Muscle of leg (tissue), 11 donors: ENCODE data around the gene B3GALNT2. TPM values are rescaled to one million over a fixed set of nuclear protein-coding genes. Genes with fewer than 3 reads are reported as not detected.

Source experiments
- DNase-seq: peaks from one replicate; pipeline ENCODE4 v3.0.0; 2013
- H3K27ac ChIP-seq: one replicate; pipeline ENCODE4 v1.5.1; 2013; ENCODE audit warnings: mild to moderate bottlenecking, low read length, control low read depth
- H3K27me3 ChIP-seq: one replicate; pipeline ENCODE4 v1.6.1; 2013; ENCODE audit warnings: low read length; ENCODE audit not compliant: control insufficient read depth, insufficient read depth
- H3K36me3 ChIP-seq: one replicate; pipeline ENCODE4 v1.6.1; 2013; ENCODE audit warnings: low read length; ENCODE audit not compliant: control insufficient read depth, insufficient read depth
- H3K4me1 ChIP-seq: one replicate; pipeline ENCODE4 v1.6.1; 2013; ENCODE audit warnings: low read length; ENCODE audit not compliant: control insufficient read depth, insufficient read depth
- H3K4me3 ChIP-seq: one replicate; pipeline ENCODE4 v1.5.1; 2013; ENCODE audit warnings: low read length, control low read depth
- H3K9me3 ChIP-seq: replicated peaks from 2 replicates; pipeline ENCODE4 v1.6.1; 2013; ENCODE audit warnings: low read depth, low read length; ENCODE audit not compliant: control insufficient read depth
- WGBS: methylation state at CpG from one replicate; pipeline ENCODE4 v1.1.5; 2013; ENCODE audit warnings: missing lambda C conversion rate; ENCODE audit not compliant: insufficient coverage; 5-methylcytosine and 5-hydroxymethylcytosine counted together
- polyA plus RNA-seq, 8 donors: library from polyadenylated mRNA; unstranded; fragments of 120-200 nt; gene quantifications; one replicate each; pipeline versions ENCODE4 v1.2.1 to v1.2.3, GENCODE V29; 2013; ENCODE audit warnings: inconsistent platforms in 1 of 8, low replicate concordance in 1 of 8; ENCODE audit not compliant: insufficient read length in 8 of 8, insufficient read depth in 1 of 8
- total RNA-seq: library from RNA; stranded (reverse); fragments of 120-200 nt; gene quantifications from one replicate; pipeline ENCODE4 v1.2.4, GENCODE V29; 2013

The B3GALNT2 gene
- total and polyA plus RNA-seq, 9 donors = 12.9 to 30.2 (median 22.4) TPM

DNA sequence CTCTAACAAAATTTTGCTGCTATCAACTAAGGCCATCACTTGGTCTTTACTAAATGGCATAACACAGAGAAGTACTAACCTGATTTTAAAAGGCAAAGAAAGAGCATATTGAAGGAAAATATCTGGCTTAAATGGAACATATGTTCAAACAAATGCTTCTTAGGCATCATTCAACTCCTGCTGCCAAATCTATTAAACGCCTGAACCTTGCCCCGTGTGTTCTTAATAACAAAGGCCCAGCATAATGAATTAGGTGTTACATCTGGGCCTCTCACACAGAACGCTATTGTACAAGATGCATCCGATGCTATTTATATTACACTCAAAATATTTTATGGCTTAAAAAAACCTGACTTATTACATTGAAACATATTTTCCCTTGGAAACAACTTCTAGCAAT is 48.4 kb downstream of the B3GALNT2 start:
- no peak for DNase-seq
- Histone ChIP-seq H3K4me1 (no peaks in the 10 kb centered on the region), H3K27me3 (no peaks in the 10 kb centered on the region), H3K4me3 (no peak overlapping the region), H3K27ac (no peak overlapping the region), H3K9me3 (no peaks in the 10 kb centered on the region), H3K36me3 (peaks cover 28% of the 10 kb centered on the region)
- WGBS = 21% methylated on average over 2 of the region's 4 CpGs

DNA sequence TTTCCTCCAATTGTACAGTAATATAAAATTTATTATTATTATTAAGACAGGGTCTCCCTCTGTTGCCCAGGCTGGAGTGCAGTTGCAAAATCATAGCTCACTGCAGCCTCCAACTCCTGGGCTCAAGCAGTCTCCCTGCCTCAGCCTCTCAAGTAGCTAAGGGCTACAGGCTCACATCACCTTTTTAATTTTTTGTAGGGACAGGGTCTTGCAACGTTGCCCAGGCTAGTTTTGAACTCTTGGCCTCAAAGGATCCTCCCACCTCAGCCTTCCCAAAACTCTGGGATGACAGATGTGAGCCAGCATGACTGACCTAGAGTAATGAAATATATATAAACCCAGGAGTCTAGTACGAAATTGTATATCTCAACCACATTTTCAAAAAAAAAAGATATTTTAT is 49.2 kb downstream of the B3GALNT2 start:
- WGBS = no CpG with 5 or more reads among the region's 2 CpGs
- Histone ChIP-seq H3K9me3 (no peaks in the 10 kb centered on the region), H3K4me3 (no peak overlapping the region), H3K36me3 (peaks cover 35% of the 10 kb centered on the region), H3K4me1 (no peaks in the 10 kb centered on the region), H3K27me3 (no peaks in the 10 kb centered on the region), H3K27ac (no peak overlapping the region)
- no peak for DNase-seq

DNA sequence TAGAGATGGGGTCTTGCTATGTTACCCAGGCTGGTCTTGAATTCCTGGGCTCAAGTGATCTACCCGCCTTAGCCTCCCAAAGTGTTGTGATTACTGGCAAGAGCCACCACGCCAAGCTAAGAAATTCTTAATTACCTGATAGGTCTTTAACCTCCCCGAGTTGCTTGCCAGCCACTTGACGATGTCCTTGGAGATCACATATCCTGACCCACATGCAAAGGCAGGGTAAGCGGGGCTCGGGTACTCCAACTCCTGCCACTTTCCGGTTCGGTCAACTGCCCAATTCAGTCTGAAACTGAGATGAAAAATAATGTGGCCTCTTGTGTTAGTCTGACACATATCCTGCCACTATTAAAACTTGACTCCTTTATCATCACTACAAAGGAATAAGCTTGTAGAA is 50.2 kb downstream of the B3GALNT2 start:
- WGBS = 80% methylated on average over 1 of the region's 8 CpGs
- no peaks in the 10 kb centered on the region for H3K27me3 ChIP-seq
- H3K36me3 ChIP-seq = peaks cover 38% of the 10 kb centered on the region
- no peaks in the 10 kb centered on the region for H3K9me3 ChIP-seq
- H3K27ac ChIP-seq = no peak overlapping the region
- H3K4me3 ChIP-seq = no peak overlapping the region
- DNase-seq = no peak
- no peaks in the 10 kb centered on the region for H3K4me1 ChIP-seq

DNA sequence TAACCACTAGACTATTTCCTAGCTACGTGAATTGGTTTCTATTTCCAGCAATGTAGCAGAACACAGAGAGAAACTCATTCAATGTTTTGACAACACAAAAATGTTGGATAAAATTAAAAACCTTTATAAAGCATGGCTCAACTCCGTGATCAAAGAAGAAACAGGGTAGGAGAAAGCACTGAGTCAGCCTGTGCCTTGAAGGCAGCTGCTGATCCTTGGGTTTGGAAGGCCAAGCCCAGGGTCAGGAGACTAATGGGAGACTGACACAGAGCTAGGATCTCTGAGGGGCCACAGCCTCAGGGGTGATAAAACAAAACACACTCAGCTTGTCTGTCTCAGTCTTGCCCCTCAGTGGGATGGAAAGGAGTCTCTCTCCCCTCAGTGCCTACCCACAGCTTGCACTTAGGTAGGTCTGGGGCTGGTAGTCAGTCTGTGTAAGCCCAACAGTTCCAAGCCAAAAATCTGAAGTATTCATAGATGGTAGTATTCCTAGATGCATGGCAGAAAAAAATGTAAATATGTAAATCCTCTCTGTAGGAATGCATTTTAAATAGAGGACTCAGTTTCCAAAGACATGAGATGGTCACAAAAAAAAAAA is 53.3 kb downstream of the B3GALNT2 start:
- WGBS = 57% methylated on average over 1 of the region's 2 CpGs
- Histone ChIP-seq H3K27ac (no peak overlapping the region), H3K36me3 (peaks cover 52% of the 10 kb centered on the region), H3K4me3 (no peak overlapping the region), H3K27me3 (no peaks in the 10 kb centered on the region), H3K4me1 (no peaks in the 10 kb centered on the region), H3K9me3 (no peaks in the 10 kb centered on the region)
- no peak for DNase-seq

DNA sequence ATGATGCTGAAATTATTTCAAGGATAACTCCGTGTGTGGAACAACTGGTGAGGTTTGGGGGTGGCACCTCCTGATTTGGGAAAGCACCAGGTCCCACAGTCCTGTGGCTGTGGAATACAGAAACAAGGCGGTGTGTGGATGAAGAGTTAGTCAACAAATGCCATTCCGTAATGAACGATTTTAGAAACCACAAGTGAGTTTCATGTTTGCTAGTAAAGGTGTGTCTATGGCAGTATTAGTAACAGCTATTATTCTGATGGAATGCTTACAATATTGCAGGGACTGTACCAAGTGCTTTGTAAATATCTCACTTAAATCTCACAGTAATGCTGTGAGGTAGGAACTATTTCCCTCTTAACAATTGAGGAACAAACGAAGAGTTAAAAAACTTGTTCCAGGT is 53.8 kb downstream of the B3GALNT2 start:
- no peak overlapping the region for H3K27ac ChIP-seq
- H3K36me3 ChIP-seq = peaks cover 56% of the 10 kb centered on the region
- H3K4me1 ChIP-seq = no peaks in the 10 kb centered on the region
- H3K4me3 ChIP-seq = no peak overlapping the region
- no peaks in the 10 kb centered on the region for H3K9me3 ChIP-seq
- 93% methylated on average over 1 of the region's 5 CpGs for WGBS
- H3K27me3 ChIP-seq = no peaks in the 10 kb centered on the region
- DNase-seq = no peak

DNA sequence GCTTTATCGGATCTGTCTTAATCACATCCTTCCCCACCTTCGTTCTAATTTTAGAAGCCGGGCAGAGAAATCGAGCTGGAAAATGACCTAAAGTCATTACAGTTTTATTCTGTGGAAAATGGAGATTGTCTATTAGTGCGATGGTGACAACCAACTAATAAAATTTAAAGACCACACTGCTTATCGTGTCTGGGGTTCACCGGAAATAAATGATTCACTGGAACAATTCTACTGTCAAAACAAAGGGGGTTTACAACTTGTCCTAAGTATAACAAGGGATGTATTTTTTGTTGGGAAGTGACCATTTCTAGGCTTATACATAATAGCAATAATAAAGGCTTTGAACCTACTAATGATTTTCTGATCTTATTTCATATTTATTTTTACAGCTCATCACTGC is 55.6 kb downstream of the B3GALNT2 start:
- DNase-seq = no peak
- Histone ChIP-seq H3K4me3 (no peak overlapping the region), H3K27ac (no peak overlapping the region), H3K27me3 (no peaks in the 10 kb centered on the region), H3K4me1 (no peaks in the 10 kb centered on the region), H3K9me3 (no peaks in the 10 kb centered on the region), H3K36me3 (peaks cover 51% of the 10 kb centered on the region)
- WGBS = no CpG with 5 or more reads among the region's 7 CpGs

DNA sequence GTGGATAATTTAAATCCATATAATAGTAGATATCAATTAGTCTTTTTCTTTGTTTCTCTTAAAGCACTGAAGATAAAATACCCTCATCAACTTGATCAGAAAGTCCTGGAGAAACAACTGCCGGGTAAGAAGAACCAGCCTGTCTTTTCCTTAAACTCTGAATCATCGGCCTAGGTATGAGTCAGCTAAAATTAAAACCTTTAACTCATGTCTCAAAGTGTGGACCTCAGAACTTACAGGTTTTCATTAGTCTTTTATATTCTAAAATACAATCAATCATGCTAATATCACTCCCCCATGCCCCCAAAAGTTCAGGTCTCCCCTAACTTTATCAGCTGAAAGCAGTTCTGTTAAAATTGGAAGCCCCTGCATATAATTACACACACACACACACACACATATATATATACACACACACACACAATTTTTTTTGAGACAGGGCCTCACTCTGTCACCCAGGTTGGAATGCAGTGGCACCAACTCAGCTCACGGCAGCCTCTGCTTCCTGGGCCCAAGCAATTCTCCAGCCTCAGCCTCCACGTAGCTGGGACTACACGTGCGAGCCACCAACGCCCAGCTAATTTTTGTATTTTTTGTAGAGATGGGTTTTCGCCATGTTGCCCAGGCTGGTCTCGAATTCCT is 61.3 kb downstream of the B3GALNT2 start:
- H3K36me3 ChIP-seq = peaks cover 41% of the 10 kb centered on the region
- no peak overlapping the region for H3K4me3 ChIP-seq
- 97% methylated on average over 5 of the region's 9 CpGs for WGBS
- no peak overlapping the region for H3K27ac ChIP-seq
- no peak for DNase-seq
- no peaks in the 10 kb centered on the region for H3K27me3 ChIP-seq
- H3K4me1 ChIP-seq = no peaks in the 10 kb centered on the region
- no peaks in the 10 kb centered on the region for H3K9me3 ChIP-seq

DNA sequence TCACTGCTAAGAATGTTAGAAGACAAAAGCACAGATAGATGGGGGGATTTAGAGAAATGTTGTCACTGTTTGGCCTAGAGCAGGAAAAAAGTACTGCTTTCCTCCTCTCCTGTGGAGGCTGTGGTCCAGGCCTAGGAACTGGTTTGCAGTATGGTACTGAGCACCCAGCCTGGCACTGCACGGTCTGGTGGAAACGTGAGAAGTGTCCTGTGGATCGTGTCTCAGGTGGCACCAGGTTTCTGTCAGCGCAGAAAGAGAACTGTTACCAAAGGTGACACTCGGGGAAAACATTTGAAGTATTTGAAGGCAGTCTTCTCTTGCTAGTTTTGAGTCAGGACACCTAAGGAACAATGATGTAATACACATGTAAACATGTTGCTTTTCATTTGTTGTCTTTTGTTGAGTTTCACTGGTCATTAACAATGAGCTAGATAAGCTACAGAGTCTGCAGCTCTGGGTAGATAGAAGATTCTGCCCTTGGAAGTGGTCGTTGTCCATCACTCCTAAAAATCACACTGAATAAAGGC is 63.0 kb downstream of the B3GALNT2 start:
- DNase-seq = no peak
- peaks cover 49% of the 10 kb centered on the region for H3K36me3 ChIP-seq
- no peaks in the 10 kb centered on the region for H3K9me3 ChIP-seq
- H3K27me3 ChIP-seq = no peaks in the 10 kb centered on the region
- no peak overlapping the region for H3K27ac ChIP-seq
- WGBS = 82% methylated on average over 4 of the region's 6 CpGs
- no peak overlapping the region for H3K4me3 ChIP-seq
- no peaks in the 10 kb centered on the region for H3K4me1 ChIP-seq

DNA sequence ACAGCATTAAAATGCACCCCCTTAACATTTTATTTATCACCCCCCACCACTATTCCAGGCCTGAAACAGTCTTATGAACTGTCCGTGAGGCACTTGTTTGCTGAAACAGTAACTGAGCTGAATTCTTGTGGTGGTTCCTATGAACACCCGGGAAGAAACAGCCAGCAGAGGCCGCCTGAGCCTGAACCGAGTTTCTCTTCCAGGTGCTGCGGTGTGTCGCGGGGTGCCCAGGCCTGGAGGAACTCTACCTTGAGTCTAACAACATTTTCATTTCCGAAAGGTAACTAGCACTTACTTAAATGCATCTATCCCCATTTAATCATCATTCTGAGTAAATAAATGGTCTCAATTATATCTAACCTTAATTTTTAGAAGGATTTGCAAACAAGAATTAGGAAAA is 70.3 kb downstream of the B3GALNT2 start:
- Histone ChIP-seq H3K36me3 (peaks cover 36% of the 10 kb centered on the region), H3K27me3 (no peaks in the 10 kb centered on the region), H3K9me3 (no peaks in the 10 kb centered on the region), H3K27ac (no peak overlapping the region), H3K4me3 (no peak overlapping the region), H3K4me1 (no peaks in the 10 kb centered on the region)
- WGBS = 77% methylated on average over 3 of the region's 8 CpGs
- no peak for DNase-seq

DNA sequence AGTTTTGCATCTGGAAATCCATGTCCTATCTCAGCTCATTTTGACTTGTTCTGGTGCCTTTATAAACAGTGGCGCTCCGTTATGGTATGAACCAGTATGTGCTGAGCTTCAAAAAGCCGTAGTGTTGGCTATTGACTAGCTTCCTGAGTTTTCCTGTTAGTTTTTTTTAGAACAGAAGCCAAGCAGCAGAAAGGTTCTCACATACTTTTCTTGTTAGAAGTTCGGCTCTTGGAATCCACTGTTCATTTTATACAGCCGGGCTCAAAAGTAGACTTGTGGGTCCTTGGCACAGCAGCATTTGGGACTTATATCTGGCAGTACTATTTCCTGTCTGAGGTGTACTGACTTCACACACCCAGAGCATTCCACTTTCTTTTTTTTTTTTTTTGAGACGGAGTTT is 73.3 kb downstream of the B3GALNT2 start:
- DNase-seq = no peak
- H3K36me3 ChIP-seq = peaks cover 16% of the 10 kb centered on the region
- WGBS = 78% methylated on average over 3 of the region's 6 CpGs

More for the DNA sequence above, 73.3 kb downstream of the B3GALNT2 start:
- no peak overlapping the region for H3K4me3 ChIP-seq
- H3K27ac ChIP-seq = no peak overlapping the region
- H3K4me1 ChIP-seq = no peaks in the 10 kb centered on the region
- no peaks in the 10 kb centered on the region for H3K9me3 ChIP-seq
- no peaks in the 10 kb centered on the region for H3K27me3 ChIP-seq
